Muscle of leg (tissue), 11 donors: ENCODE data around the gene RUNDC3A. TPM values are rescaled to one million over a fixed set of nuclear protein-coding genes. Genes with fewer than 3 reads are reported as not detected.
A peak's percentile ranks its signal among the peaks of the same experiment; 100 is the strongest.

Source experiments
- DNase-seq: peaks from one replicate; pipeline ENCODE4 v3.0.0; 2013
- H3K27ac ChIP-seq: one replicate; pipeline ENCODE4 v1.5.1; 2013; ENCODE audit warnings: mild to moderate bottlenecking, low read length, control low read depth
- H3K27me3 ChIP-seq: one replicate; pipeline ENCODE4 v1.6.1; 2013; ENCODE audit warnings: low read length; ENCODE audit not compliant: control insufficient read depth, insufficient read depth
- H3K36me3 ChIP-seq: one replicate; pipeline ENCODE4 v1.6.1; 2013; ENCODE audit warnings: low read length; ENCODE audit not compliant: control insufficient read depth, insufficient read depth
- H3K4me1 ChIP-seq: one replicate; pipeline ENCODE4 v1.6.1; 2013; ENCODE audit warnings: low read length; ENCODE audit not compliant: control insufficient read depth, insufficient read depth
- H3K4me3 ChIP-seq: one replicate; pipeline ENCODE4 v1.5.1; 2013; ENCODE audit warnings: low read length, control low read depth
- H3K9me3 ChIP-seq: replicated peaks from 2 replicates; pipeline ENCODE4 v1.6.1; 2013; ENCODE audit warnings: low read depth, low read length; ENCODE audit not compliant: control insufficient read depth
- WGBS: methylation state at CpG from one replicate; pipeline ENCODE4 v1.1.5; 2013; ENCODE audit warnings: missing lambda C conversion rate; ENCODE audit not compliant: insufficient coverage; 5-methylcytosine and 5-hydroxymethylcytosine counted together
- polyA plus RNA-seq, 8 donors: library from polyadenylated mRNA; unstranded; fragments of 120-200 nt; gene quantifications; one replicate each; pipeline versions ENCODE4 v1.2.1 to v1.2.3, GENCODE V29; 2013; ENCODE audit warnings: inconsistent platforms in 1 of 8, low replicate concordance in 1 of 8; ENCODE audit not compliant: insufficient read length in 8 of 8, insufficient read depth in 1 of 8
- total RNA-seq: library from RNA; stranded (reverse); fragments of 120-200 nt; gene quantifications from one replicate; pipeline ENCODE4 v1.2.4, GENCODE V29; 2013

RUNDC3A gene
- total and polyA plus RNA-seq, 9 donors: 1.4 to 5.2 (median 3.6) TPM

- DNase-seq: no peak
- Histone ChIP-seq H3K9me3 (no peaks in the 10 kb centered on the region), H3K4me3 (no peak overlapping the region), H3K27ac (no peak overlapping the region), H3K4me1 (peaks cover 10% of the 10 kb centered on the region), H3K36me3 (peaks cover 33% of the 10 kb centered on the region), H3K27me3 (peaks cover 55% of the 10 kb centered on the region)
- 91% methylated on average over 4 of the region's 6 CpGs for WGBS
These were observed 9.1 kb downstream of the RUNDC3A start for GRCh38 chr17:44317545-44317944.

GRCh38 chr17:44318077-44318892, 9.9 kb downstream of the RUNDC3A start:
- Histone ChIP-seq H3K27me3 (peaks cover 48% of the 10 kb centered on the region), H3K4me3 (no peak overlapping the region), H3K4me1 (peaks cover 10% of the 10 kb centered on the region), H3K27ac (no peak overlapping the region), H3K9me3 (no peaks in the 10 kb centered on the region), H3K36me3 (peaks cover 33% of the 10 kb centered on the region)
- no peak for DNase-seq
- WGBS: 78% methylated on average over 13 of the region's 15 CpGs

- Histone ChIP-seq H3K9me3 (no peaks in the 10 kb centered on the region), H3K27me3 (peaks cover 32% of the 10 kb centered on the region), H3K27ac (no peak overlapping the region), H3K36me3 (peaks cover 33% of the 10 kb centered on the region), H3K4me3 (no peak overlapping the region), H3K4me1 (peaks cover 17% of the 10 kb centered on the region)
- no peak for DNase-seq
- 80% methylated on average over 12 of the region's 18 CpGs for WGBS
These were observed 11.7 kb downstream of the RUNDC3A start for GRCh38 chr17:44320066-44320465.

GRCh38 chr17:44321246-44322120, 13.1 kb downstream of the RUNDC3A start:
- H3K4me3 ChIP-seq: no peak overlapping the region
- WGBS: 95% methylated on average over 15 of the region's 21 CpGs
- H3K27me3 ChIP-seq: peaks cover 18% of the 10 kb centered on the region
- peaks cover 26% of the 10 kb centered on the region for H3K4me1 ChIP-seq
- no peak overlapping the region for H3K27ac ChIP-seq
- H3K36me3 ChIP-seq: peaks cover 33% of the 10 kb centered on the region
- no peaks in the 10 kb centered on the region for H3K9me3 ChIP-seq
- DNase-seq: no peak

GRCh38 chr17:44322236-44322895, 14.0 kb downstream of the RUNDC3A start:
- Histone ChIP-seq H3K9me3 (no peaks in the 10 kb centered on the region), H3K27me3 (peaks cover 10% of the 10 kb centered on the region), H3K36me3 (peaks cover 33% of the 10 kb centered on the region), H3K4me1 (peaks cover 29% of the 10 kb centered on the region), H3K4me3 (no peak overlapping the region), H3K27ac (no peak overlapping the region)
- no peak for DNase-seq
- WGBS: 93% methylated on average over 11 of the region's 11 CpGs

GRCh38 chr17:44323359-44324091, 15.1 kb downstream of the RUNDC3A start:
- Histone ChIP-seq H3K4me1 (peaks cover 29% of the 10 kb centered on the region), H3K27me3 (no peaks in the 10 kb centered on the region), H3K4me3 (peak overlapping the region; percentile 68), H3K36me3 (peaks cover 33% of the 10 kb centered on the region), H3K9me3 (no peaks in the 10 kb centered on the region), H3K27ac (no peak overlapping the region)
- 65% methylated on average over 17 of the region's 27 CpGs for WGBS
- DNase-seq: no peak

GRCh38 chr17:44324092-44324570, 15.7 kb downstream of the RUNDC3A start:
- H3K27ac ChIP-seq: no peak overlapping the region

GRCh38 chr17:44324571-44325275, 16.3 kb downstream of the RUNDC3A start, which contains the start of gene SLC25A39:
Gene SLC25A39 (minus strand): TSS chr17:44324823. CDS start chr17:44323562, 1,261 bp downstream.
- Histone ChIP-seq H3K36me3 (peaks cover 27% of the 10 kb centered on the region), H3K9me3 (no peaks in the 10 kb centered on the region), H3K27ac (peak within 1 kb of the TSS; percentile 94), H3K4me3 (peak within 1 kb of the TSS; percentile 68), H3K4me1 (peaks cover 29% of the 10 kb centered on the region), H3K27me3 (no peaks in the 10 kb centered on the region)
- peak; percentile 97 for DNase-seq
- under 1% methylated on average over 85 of the region's 85 CpGs for WGBS

More at GRCh38 chr17:44324092-44324570, 15.7 kb downstream of the RUNDC3A start:
- no peaks in the 10 kb centered on the region for H3K9me3 ChIP-seq
- peak overlapping the region; percentile 68 for H3K4me3 ChIP-seq
- H3K27me3 ChIP-seq: no peaks in the 10 kb centered on the region
- peaks cover 29% of the 10 kb centered on the region for H3K4me1 ChIP-seq
- DNase-seq: no peak
- H3K36me3 ChIP-seq: peaks cover 33% of the 10 kb centered on the region
- WGBS: under 1% methylated on average over 38 of the region's 38 CpGs
